Right renal pelvis (tissue), 4 donors: ENCODE results near the gene AGMAT. TPM values are rescaled to one million over a fixed set of nuclear protein-coding genes. Genes with fewer than 3 reads are reported as not detected.

Experiments
- DNase-seq, 4 donors: peaks; one replicate each; pipeline ENCODE4 v3.0.0-alpha.2; 2013; ENCODE audit warnings: low read depth in 4 of 4, low spot score in 3 of 4, missing footprints in 1 of 4
- polyA plus RNA-seq, 4 donors: library from polyadenylated mRNA; unstranded; fragments of 120-200 nt; gene quantifications; one replicate each; pipeline ENCODE4 v1.2.1, GENCODE V29; 2013; ENCODE audit not compliant: insufficient read length in 4 of 4

Gene AGMAT
- polyA plus RNA-seq, 4 donors: 24.8 to 39.3 (median 31.3) TPM

DNA sequence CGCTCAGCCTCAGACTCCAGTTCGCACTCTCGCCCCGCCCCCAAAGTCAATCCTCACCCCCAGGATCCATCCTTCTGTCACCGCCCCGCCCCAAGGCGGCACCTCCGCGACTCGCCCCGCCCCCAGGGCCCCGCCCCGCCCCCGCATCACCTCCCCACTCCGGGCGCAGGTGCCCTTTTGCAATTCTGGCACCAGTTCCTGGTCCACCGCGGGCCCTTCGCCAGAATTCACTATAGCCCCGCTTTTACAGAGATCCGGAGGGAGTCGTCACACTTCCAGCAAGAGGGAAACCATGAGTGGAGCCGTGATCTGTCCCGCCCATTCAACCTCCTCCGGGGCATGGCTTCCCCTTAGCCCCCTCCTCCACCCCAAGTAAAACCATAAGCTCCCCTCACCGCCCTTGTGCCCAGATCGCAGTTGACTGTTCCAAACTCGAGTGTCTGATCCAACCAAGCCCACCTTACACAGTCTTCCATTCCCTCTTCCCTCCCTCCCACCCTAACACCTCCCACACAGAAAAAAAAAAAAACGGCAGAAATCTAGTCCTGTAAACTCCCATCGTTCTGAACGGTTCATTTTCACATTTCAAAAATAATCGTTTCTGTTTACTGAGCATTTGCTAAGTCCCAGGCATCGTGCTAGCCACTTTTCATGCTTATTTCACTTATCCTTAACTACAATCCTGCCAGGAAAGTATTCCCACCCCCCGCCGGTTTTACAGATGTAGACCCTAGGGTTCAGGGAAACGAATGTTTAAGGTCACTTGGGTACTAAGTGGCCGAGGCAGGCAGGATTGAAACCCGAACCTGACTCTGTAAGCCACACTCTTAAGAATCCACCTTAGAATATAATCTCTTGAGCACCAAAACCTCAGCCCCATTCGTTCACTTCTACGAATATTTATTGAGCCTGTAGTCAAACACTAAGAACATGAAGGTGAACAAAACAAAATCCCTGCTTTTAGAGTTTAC, 59.5 kb downstream of the AGMAT start:
- peak in 2 of 4 donors; percentile 10 to 93 for DNase-seq

DNA sequence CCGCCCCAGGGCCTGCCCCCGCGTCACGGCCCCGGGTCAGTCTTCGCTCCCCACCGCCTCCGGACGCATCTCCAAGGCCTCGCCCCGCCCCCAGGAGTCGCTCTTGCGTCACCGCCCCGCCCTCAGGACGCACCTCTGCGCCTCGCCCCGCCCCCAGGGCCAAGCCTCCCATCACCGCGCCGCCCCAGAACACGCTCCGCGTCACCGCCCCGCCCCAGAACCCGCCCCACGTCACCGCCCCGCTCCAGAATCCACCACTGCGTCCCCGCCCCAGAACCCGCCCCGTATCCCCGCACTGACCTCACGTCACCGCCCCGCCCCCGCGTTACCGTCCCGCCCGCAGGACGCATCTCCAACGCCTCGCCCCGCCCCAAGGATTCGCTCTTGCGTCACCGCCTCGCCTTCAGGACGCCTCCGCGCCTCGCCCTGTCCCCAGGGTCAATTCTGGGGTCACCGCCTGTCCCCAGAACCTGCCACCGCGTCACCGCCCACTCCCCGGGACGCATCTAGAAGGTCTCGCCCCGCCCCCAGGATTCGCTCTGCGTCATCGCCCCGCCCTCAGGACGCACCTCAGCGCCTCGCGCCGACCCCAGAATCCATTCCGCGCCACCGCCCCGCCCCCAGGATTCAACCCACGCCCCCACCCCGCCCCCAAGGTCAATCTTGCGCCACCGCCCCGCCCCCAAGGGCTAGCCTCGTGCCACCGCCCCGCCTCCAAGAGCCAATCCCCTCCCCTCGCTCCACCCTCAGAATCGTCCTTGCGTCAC, 60.4 kb downstream of the AGMAT start:
- DNase-seq: peak; percentile 94 to 99 (median 97)

DNA sequence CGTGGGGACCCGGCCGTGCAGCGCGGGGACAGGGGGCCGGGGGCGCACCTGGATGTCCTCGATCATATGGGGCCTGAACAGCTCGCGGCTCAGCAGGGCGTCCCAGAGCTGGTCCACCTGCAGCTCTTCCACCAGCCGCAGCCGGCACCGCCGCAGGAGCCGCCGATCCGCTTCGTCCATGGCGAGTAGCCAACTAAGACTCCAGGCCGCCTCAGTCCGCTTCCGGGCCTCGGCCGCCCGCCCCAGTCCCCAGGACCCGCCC, 60.9 kb downstream of the AGMAT start, which contains the start of gene CASP9:
CASP9 (minus strand) TSS at position 195 of the 262 bp plus-strand sequence; CDS start at position 180, 15 bp downstream.
- DNase-seq: no peak

- DNase-seq: peak in 2 of 4 donors; percentile 14 to 16
Measured at GRCh38 chr1:15523104-15524020, 61.5 kb downstream of the AGMAT start.

DNA sequence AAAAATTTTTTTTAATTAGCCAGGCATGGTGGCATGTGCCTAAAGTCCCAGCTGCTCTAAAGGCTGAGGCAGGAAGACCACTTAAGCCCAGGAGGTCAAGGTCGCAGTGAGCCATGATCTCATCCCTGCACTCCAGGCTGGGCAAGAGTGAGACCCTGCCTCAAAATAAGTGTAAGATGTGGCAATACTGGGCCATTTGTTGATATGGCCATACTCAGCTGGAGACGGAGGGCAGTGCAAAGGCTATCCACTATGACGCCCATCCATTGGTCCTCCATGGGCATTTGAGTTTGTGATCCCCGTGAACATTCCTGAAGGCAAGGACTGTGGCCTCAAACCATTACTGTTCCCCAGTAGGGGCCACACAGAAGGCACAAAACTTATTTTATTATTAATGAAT, 62.3 kb downstream of the AGMAT start:
- no peak for DNase-seq

Other genes with a start within 250 kb of the AGMAT start
- gene EFHD2, start 175.2 kb downstream of the AGMAT start, polyA plus RNA-seq: 10 to 100 TPM; 11.9 to 18.6 (median 13.2) TPM
- gene CTRC, start 146.6 kb downstream of the AGMAT start, polyA plus RNA-seq: under 1 TPM in 3 of 4 donors, not detected in 1; 0.07 to 0.17 (median 0.10) TPM
- under 1 TPM in 1 of 4 donors, not detected in 3; 0.09 TPM for gene CELA2A, start 128.3 kb downstream of the AGMAT start, polyA plus RNA-seq
- gene CELA2B, start 108.9 kb downstream of the AGMAT start, polyA plus RNA-seq: under 1 TPM; 0.21 to 0.76 (median 0.41) TPM
- 10 to 100 TPM; 27.6 to 35.7 (median 29.3) TPM for gene CASP9, start 60.8 kb downstream of the AGMAT start, polyA plus RNA-seq
- 10 to 100 TPM; 27.6 to 33.4 (median 30.7) TPM for gene DNAJC16, start 58.2 kb downstream of the AGMAT start, polyA plus RNA-seq
- gene DDI2, start 32.4 kb upstream of the AGMAT start, polyA plus RNA-seq: 10 to 100 TPM; 18.4 to 22.2 (median 19.4) TPM
- gene PLEKHM2, start 99.3 kb upstream of the AGMAT start, polyA plus RNA-seq: 10 to 100 TPM; 41.0 to 48.9 (median 45.5) TPM
- gene SLC25A34, start 151.2 kb upstream of the AGMAT start, polyA plus RNA-seq: 1 to 10 TPM; 2.2 to 3.1 (median 2.6) TPM
- 1 to 10 TPM; 2.8 to 6.1 (median 3.2) TPM for gene TMEM82, start 157.4 kb upstream of the AGMAT start, polyA plus RNA-seq
- 10 to 100 TPM; 52.0 to 60.6 (median 56.7) TPM for gene FBLIM1, start 173.7 kb upstream of the AGMAT start, polyA plus RNA-seq
- gene UQCRHL, start 222.6 kb upstream of the AGMAT start, polyA plus RNA-seq: 1 to 10 TPM in 3 of 4 donors, under 1 TPM in 1; 0.90 to 1.9 (median 1.5) TPM